Ovary (tissue), 3 donors: ENCODE measurements around the gene PRDM8.
"Not testable (repeated sequence)": the region's sequence is repeated elsewhere in the genome, so short reads cannot be mapped to it uniquely, and the experiment has no call there.

ENCODE experiments used
- CTCF ChIP-seq, 3 donors: fragments of 450-650 bp in 2 of 3; fragments of 200-600 bp in 1 of 3; IDR thresholded peaks; one replicate each; pipeline versions ENCODE4 v1.5.1 to v1.8.0; 2016 to 2022; ENCODE audit warnings: antibody characterized with exemption in 3 of 3, mild to moderate bottlenecking in 1 of 3
- POLR2A ChIP-seq: fragments of 450-650 bp; IDR thresholded peaks from one replicate; pipeline ENCODE4 v1.6.1; 2017; ENCODE audit warnings: antibody characterized with exemption, mild to moderate bottlenecking, moderate library complexity
- donor health status: DM: no; HTN: no; CAD: no.

GRCh38 chr4:80247484-80247883 is 50.2 kb downstream of the PRDM8 start:
- TF ChIP-seq CTCF (IDR thresholded peaks at IDR 0.05); POLR2A: not testable (repeated sequence)
